Measurements from ENCODE around the gene ROBO2.

DNA sequence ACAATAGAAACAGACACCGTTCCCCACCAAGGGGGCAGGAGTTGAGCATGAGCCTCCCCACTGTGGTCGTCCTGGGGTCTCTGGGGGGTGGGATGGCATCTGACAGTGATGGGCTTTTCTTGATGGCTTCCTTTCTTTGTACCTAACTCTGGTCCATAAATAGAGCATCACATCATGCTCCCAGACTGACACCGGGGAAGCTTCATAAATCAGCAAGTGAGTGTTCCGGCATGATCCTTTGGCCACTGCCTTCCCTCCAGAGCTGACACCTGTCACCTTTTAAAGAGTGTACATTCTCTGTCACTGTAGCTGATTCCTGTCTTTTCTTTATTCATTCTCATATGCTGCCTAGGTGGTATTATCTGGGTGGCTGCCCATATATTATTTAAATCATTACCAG, 129.9 kb downstream of the ROBO2 start:
- no peak for TF ChIP-seq POLR2AphosphoS5 (IDR thresholded peaks at IDR 0.05)
- TF ChIP-seq, protein P1, sequence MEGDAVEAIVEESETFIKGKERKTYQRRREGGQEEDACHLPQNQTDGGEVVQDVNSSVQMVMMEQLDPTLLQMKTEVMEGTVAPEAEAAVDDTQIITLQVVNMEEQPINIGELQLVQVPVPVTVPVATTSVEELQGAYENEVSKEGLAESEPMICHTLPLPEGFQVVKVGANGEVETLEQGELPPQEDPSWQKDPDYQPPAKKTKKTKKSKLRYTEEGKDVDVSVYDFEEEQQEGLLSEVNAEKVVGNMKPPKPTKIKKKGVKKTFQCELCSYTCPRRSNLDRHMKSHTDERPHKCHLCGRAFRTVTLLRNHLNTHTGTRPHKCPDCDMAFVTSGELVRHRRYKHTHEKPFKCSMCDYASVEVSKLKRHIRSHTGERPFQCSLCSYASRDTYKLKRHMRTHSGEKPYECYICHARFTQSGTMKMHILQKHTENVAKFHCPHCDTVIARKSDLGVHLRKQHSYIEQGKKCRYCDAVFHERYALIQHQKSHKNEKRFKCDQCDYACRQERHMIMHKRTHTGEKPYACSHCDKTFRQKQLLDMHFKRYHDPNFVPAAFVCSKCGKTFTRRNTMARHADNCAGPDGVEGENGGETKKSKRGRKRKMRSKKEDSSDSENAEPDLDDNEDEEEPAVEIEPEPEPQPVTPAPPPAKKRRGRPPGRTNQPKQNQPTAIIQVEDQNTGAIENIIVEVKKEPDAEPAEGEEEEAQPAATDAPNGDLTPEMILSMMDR (IDR thresholded peaks at IDR 0.05), result no peak
